T1000 (cell line): Measurements from ENCODE around the gene CNGB1.
A peak's percentile ranks its signal among the peaks of the same experiment; 100 is the strongest.
"Not testable (repeated sequence)": the region's sequence is repeated elsewhere in the genome, so short reads cannot be mapped to it uniquely, and the experiment has no call there.

Experiments used
- DNase-seq: peaks from one replicate; lab custom pipeline; 2025; ENCODE audit warnings: mixed read lengths; lab: John Stamatoyannopoulos, UW

Gene CNGB1

GRCh38 chr16:57904101-57904500 is 66.8 kb downstream of the CNGB1 start:
- no peak for DNase-seq

GRCh38 chr16:57903656-57904055 is 67.3 kb downstream of the CNGB1 start:
- DNase-seq = no peak

GRCh38 chr16:57901480-57902069 is 69.4 kb downstream of the CNGB1 start:
- DNase-seq = no peak

- no peak for DNase-seq
These were observed 70.0 kb downstream of the CNGB1 start for GRCh38 chr16:57900796-57901479.

- peak; percentile 7 for DNase-seq
These were observed 70.9 kb downstream of the CNGB1 start for GRCh38 chr16:57899771-57900661.

GRCh38 chr16:57898961-57899360 is 72.0 kb downstream of the CNGB1 start:
- DNase-seq = no peak

- DNase-seq = no peak
These were observed 72.9 kb downstream of the CNGB1 start for GRCh38 chr16:57897996-57898395.

- DNase-seq = no peak
These were observed 73.7 kb downstream of the CNGB1 start for GRCh38 chr16:57897053-57897784.

- DNase-seq = not testable (repeated sequence)
These were observed 75.8 kb downstream of the CNGB1 start for GRCh38 chr16:57895081-57895547.

- no peak for DNase-seq
These were observed 76.4 kb downstream of the CNGB1 start for GRCh38 chr16:57894390-57895080.

GRCh38 chr16:57893559-57894389 is 77.2 kb downstream of the CNGB1 start:
- DNase-seq = no peak

- DNase-seq = no peak
These were observed 77.7 kb downstream of the CNGB1 start for GRCh38 chr16:57893217-57893558.

- no peak for DNase-seq
These were observed 78.4 kb downstream of the CNGB1 start for GRCh38 chr16:57892447-57893096.

GRCh38 chr16:57892041-57892440 is 78.9 kb downstream of the CNGB1 start:
- DNase-seq = peak; percentile 53

- no peak for DNase-seq
These were observed 80.2 kb downstream of the CNGB1 start for GRCh38 chr16:57890752-57891111.

- no peak for DNase-seq
These were observed 80.8 kb downstream of the CNGB1 start for GRCh38 chr16:57889960-57890751.

GRCh38 chr16:57889522-57889921 is 81.4 kb downstream of the CNGB1 start:
- no peak for DNase-seq

- no peak for DNase-seq
These were observed 81.8 kb downstream of the CNGB1 start for GRCh38 chr16:57889111-57889510.

- no peak for DNase-seq
These were observed 82.8 kb downstream of the CNGB1 start for GRCh38 chr16:57888128-57888527.
